Skeletal muscle cell (primary cell): ENCODE measurements around the gene DND1.
"Not testable (repeated sequence)": the region's sequence is repeated elsewhere in the genome, so short reads cannot be mapped to it uniquely, and the experiment has no call there.

ENCODE experiments used
- DNase-seq: peaks from one replicate; pipeline ENCODE4 v3.0.0-alpha.2; 2010; ENCODE audit warnings: low read depth
- H3K4me3 ChIP-seq: 2 replicates; pipeline ENCODE4 v1.5.1; 2011; ENCODE audit warnings: low read depth, mild to moderate bottlenecking, control low read depth, low read length, moderate library complexity

Gene DND1

GRCh38 chr5:140673187-140673976, at the start of gene DND1:
Gene DND1, minus strand, starts transcription at chr5:140673576. Its CDS starts 34 bp downstream, at chr5:140673542.
- no peak for DNase-seq
- H3K4me3 ChIP-seq: no peak within 1 kb of the TSS

DNA sequence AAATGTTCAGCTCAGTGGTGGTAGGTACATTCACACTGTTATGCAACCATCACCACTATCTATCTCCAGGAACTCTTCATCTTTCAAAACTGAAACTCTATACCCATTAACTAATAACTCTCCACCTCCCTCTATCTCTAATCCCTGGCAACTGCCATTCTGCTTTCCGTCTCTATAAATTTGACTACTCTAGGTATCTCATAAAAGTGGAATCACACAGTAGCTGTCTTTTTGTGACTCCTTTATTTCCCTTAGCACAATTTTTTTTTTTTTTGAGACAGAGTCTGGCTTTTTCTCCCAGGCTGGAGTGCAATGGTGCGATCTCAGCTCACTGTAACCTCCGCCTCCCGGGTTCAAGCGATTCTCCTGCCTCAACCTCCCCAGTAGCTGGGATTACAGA, 48.0 kb upstream of the DND1 start:
- H3K4me3 ChIP-seq, DNase-seq: not testable (repeated sequence)

GRCh38 chr5:140720738-140721137, 47.4 kb upstream of the DND1 start:
- not testable (repeated sequence) for H3K4me3 ChIP-seq, DNase-seq

GRCh38 chr5:140718266-140718592, 44.9 kb upstream of the DND1 start:
- no peak overlapping the region for H3K4me3 ChIP-seq
- no peak for DNase-seq

DNA sequence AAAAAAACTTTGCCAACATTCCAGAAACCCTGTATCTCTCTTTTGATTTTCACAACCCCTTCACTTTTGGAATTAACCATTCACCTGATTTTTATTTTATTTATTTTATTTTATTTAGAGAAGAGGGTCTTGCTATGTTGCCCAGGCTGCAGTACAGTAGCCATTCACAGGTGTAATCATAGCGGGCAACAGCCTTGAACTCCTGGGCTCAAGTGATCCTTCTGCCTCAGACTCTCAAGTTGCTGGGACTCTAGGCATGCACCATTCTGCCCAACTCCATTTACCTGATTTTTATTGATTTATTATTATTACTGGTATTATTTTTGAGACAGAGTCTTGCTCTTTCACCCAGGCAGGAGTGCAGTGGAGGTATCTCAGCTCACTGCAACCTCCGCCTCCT, 42.9 kb upstream of the DND1 start:
- H3K4me3 ChIP-seq, DNase-seq: not testable (repeated sequence)

DNA sequence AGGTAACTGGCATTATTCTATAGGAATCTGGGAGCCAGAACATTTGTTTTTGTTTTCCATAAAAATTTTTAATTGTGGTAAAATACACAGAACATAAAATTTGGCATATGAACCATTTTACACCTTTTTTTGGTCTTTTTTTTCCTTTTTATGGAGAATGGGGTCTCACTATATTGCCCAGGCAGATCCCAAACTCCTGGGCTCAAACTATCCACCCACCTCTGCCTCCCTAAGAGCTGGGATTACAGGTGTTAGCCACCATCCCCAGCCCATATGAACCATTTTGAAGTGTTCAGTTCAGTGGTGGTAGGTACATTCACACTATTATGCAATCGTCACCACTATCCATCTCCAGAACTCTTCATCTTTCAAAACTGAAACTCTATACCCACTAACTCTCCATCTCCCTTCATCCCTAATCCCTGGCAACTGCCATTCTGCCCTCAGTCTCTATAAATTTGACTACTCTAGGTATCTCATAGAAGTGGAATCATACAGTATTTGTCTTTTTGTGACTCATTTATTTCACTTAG, 40.3 kb upstream of the DND1 start:
- no peak overlapping the region for H3K4me3 ChIP-seq
- no peak for DNase-seq

DNA sequence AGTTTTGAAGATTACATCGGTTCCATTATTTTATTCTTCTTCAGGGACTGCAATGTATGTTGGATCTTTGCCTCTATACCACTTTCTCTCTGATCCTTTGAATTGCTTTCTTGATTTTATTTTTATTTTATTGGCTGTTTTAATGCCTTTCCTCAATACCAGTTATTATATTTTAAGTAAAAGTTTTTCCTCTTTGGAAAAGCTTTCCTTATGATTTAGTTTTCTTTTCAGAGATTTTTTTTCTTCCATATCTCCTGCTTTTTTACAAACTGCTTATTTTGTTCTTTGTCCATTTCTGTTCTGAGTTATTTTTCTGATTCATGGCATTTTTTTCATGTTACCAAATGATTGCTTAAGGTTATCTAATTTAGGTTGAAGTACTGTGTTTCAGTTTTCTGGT, 38.4 kb upstream of the DND1 start:
- H3K4me3 ChIP-seq: no peak overlapping the region
- DNase-seq: no peak

DNA sequence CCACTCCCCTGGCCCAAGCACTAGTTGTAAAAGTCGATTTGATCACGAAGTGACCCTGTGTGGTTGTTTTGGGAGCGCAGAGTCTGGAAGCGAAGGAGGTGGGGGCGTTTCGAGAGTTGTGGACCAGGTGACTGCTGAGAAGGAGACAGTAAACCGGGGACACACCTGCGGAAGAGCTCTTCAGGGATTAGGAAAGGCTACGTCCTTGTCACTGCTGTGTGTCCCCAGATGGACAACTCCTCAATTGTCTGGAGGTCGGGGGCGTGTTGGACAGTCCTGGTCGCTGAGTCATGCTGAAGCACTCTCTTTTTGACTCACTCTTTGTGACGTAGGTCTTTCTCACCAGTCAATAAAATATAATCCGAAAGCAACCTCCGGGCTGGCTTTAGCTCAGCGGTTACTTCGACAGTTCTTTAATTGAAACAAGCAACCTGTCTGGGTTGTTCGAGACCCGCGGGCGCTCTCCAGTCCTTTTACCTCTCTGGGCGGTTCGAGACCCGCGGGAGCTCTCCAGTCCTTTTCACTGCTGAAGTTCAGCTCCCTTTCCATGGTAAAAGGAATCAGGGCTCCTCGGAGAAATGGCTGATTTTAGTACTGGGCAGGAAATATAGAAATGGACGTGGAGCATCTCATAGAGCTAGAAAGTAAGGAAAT, 37.6 kb upstream of the DND1 start:
- H3K4me3 ChIP-seq: peak overlapping the region; percentile 65
- DNase-seq: peak; percentile 93

DNA sequence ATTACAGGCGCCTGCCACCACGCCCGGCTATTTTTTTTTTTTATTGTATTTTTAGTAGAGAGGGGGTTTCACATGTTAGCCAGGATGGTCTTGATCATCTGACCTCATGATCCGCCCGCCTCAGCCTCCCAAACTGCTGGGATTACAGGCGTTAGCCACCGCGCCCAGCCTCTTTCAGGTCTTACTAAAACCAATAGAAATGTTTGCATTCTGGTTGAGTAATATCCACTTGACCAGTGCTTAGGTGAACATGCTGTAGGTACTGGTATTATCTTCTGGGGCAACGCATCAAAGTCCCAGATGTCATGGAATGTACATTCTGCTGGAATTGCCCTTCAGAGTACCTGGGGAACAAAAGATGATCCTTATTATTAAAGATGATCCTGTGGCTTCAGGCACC, 35.4 kb upstream of the DND1 start:
- not testable (repeated sequence) for H3K4me3 ChIP-seq, DNase-seq

GRCh38 chr5:140707812-140708211, 34.4 kb upstream of the DND1 start:
- no peak overlapping the region for H3K4me3 ChIP-seq
- DNase-seq: no peak

GRCh38 chr5:140700177-140701144, 27.1 kb upstream of the DND1 start, which contains the start of gene ZMAT2:
Gene ZMAT2, plus strand, starts transcription at chr5:140700447. Its CDS starts 14 bp downstream, at chr5:140700461.
- peak within 1 kb of the TSS; percentile 92 for H3K4me3 ChIP-seq
- peak; percentile 97 for DNase-seq

GRCh38 chr5:140696891-140697492, 23.6 kb upstream of the DND1 start:
- H3K4me3 ChIP-seq: no peak overlapping the region
- DNase-seq: no peak

DNA sequence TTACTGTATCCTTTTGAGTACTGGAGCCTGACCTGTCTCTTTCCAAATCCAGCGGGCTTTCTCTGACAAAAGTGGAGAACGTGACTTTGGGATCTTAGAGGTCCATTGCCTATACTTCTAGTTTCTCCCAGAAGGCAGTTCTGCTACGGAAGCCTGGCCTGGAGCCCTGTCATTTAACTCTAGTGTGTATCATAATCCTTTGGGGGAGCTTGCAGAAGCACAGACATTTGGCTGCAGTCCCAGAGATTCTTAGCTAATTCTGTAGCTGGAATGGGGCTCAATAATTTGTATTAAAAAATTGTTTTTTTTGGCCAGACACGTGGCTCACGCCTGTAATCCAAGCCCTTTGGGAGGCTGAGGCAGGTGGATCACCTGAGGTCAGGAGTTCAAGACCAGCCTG, 20.9 kb upstream of the DND1 start:
- DNase-seq: no peak
- H3K4me3 ChIP-seq: no peak overlapping the region

GRCh38 chr5:140690941-140691924, 17.9 kb upstream of the DND1 start, which contains the start of the genes HARS1 and HARS2:
Gene HARS1, minus strand, starts transcription at chr5:140691370. Its CDS starts 66 bp downstream, at chr5:140691304.
Gene HARS2, plus strand, starts transcription at chr5:140691455. Its CDS starts 194 bp downstream, at chr5:140691649.
- H3K4me3 ChIP-seq: peak within 1 kb of the TSS; percentile 94
- peak; percentile 83 for DNase-seq

- DNase-seq: no peak
- H3K4me3 ChIP-seq: peak overlapping the region; percentile 94
Measured at GRCh38 chr5:140690376-140690932, 17.1 kb upstream of the DND1 start.

DNA sequence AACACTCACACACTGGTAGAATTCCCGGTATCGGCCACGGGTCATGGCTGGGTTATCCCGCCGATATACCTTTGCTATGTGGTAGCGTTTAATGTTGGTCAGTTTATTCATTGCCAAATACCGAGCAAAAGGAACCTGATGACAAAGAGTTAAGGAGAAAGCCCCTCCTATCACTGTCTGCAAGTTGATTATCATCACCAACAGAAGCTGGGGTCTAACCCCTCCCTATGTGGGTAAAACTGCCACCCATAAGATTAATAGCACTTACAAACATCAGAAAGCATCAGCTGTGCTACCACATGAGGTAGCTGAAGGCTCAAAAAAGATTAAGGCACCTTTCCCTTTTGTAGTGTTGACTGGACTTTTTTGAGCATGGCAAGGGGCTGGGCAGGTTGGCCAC, 5.6 kb upstream of the DND1 start:
- H3K4me3 ChIP-seq: no peak overlapping the region
- DNase-seq: no peak

DNA sequence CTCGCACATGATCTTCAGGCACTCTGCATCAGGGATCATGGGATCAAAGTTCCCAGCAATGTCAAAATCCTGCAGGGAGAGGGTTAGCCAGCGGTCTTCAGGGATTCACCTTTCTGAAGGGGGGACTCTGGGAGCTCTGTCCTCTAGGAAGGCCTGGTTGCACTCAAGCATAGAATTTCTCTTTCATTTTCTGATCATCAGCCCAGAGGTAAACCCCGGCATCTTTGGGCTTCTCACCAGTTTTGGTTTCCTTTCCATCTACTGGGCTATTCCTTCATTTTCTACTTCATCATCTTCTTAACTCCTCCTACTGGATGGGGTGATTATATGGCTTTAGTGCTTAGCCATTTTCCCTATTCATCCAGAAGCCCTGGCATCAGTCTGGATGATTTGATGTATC, 4.6 kb upstream of the DND1 start:
- H3K4me3 ChIP-seq: no peak overlapping the region
- DNase-seq: no peak

DNA sequence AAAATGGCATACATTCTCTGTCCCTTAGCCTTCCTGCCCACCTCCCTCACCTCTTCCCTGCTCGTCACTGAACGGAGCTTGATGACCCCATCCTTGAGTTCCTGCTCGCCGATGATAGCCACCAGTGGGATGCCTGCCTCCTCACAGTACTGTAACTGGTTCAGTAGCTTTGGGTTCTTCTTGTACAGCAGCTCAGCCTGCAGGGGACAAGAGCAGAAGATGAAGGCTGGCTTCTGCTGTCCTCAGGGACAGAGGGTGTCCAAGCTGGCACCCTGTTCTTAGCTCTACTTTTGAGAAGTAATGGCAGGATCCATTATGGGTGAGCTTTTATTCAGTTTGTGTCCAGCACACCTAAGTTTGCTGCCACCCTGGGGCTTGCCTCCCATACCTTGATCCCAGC, 1.3 kb upstream of the DND1 start:
- H3K4me3 ChIP-seq: no peak overlapping the region
- DNase-seq: no peak
